Fibroblast of the aortic adventitia (primary cell): ENCODE results near the gene NT5C. TPM values are rescaled to one million over a fixed set of nuclear protein-coding genes. Genes with fewer than 3 reads are reported as not detected.
A peak's percentile ranks its signal among the peaks of the same experiment; 100 is the strongest.

Experiments used
- DNase-seq: peaks from one replicate; pipeline ENCODE4 v3.0.0-alpha.2; 2010; ENCODE audit warnings: low read depth
- H3K4me3 ChIP-seq: 2 replicates; pipeline ENCODE4 v1.5.1; 2011; ENCODE audit warnings: low read depth, mild to moderate bottlenecking, control low read depth, low read length, moderate library complexity
- CTCF ChIP-seq: IDR thresholded peaks from 2 replicates; pipeline ENCODE4 v1.5.1; 2011; ENCODE audit warnings: mild to moderate bottlenecking, low read length, control low read depth, inconsistent platforms; ENCODE audit not compliant: insufficient read depth
- total RNA-seq: library from RNA; depleted of rRNA; stranded (reverse); fragments of >200 nt; gene quantifications from 2 replicates; pipeline ENCODE4 v1.2.3, GENCODE V29; 2012; ENCODE audit warnings: low replicate concordance

The NT5C gene
- total RNA-seq, 1 donor, result 39.8 TPM

DNA sequence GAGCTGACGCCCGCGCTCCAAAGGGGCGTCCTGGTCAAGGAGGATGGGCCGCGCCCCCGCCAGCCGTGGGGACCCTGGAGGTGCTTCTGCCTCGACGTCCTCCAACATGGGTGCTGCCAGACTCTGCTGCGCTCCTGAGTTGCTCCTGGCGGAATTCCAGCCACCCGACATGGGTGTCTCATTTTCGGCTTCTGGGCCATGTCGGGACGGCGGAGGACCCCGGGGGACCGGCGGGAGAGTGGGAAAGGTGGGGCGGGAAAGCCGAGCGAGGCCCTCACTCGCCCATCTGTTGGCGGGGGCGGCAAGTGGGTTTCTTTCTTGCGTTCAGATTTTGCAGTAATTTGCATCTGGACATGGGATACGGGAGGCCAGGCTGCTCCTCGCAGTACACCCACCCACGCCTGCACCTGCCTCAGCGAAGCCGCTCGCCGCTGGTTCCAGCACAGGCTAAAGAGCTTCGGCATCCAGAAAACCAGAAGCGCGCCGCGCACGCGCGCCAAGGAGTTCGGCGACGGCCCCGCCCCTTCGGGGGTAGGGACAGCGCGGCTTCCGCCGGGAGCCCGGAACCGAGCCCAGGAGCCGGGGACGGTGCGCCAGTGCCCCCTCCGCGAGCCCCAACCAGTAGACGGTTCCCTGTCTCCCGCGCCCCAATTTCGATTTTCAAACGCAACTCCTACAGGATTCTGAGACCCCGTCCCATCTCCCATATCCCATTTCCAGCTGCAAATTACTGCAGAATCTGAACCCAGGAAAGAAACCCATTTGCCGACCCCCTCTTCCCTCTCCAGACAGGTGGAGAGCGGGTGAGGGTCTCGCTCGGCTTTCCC, 21.9 kb downstream of the NT5C start, which contains the start of gene ARMC7:
Gene ARMC7 (plus strand): TSS at position 563 of the 827 bp plus-strand sequence. CDS start 320 bp downstream, outside the sequence.
- no peak for TF ChIP-seq CTCF
- H3K4me3 ChIP-seq, result peak within 1 kb of the TSS; percentile 91
- peak; percentile 72 for DNase-seq

DNA sequence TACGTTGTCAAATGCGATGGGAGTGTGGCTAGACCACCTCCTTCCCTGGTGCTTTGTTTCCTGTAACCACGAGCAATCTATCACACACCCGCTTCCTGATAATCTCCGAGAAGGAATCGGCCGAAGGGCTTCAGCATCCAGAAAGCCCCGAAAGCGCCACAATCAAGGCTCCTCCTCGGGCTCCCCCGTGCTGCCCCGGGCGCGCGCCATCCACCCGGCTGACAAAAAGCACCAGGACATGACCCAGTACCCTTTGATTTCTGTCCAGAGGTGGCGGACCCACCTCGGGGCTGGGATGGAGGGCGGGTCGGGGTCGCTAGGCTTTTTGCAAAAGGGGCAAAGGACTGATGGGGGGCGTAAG, 22.5 kb downstream of the NT5C start:
- no peak for DNase-seq
- no peak for TF ChIP-seq CTCF
- peak overlapping the region; percentile 91 for H3K4me3 ChIP-seq

DNA sequence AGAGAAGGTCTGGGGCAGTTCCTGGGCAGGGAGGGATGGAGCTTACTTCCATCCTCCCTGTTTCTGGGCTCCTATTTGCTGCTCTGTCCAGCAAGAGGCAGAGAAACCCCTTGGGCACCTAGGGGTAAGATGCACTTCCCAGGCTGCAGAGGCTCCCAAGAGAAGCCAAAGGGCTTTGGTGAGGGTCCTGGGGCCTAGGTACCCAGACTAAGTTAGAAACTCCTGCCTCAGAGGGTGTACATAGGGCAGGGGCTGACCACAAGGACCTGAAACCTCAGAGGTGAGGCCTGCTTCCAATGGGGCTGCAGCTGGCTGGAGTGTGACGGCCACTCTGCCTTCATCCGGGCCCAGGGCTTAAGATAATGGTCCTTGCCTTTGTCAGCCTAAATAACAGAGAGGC, 23.3 kb downstream of the NT5C start:
- no peak overlapping the region for H3K4me3 ChIP-seq
- TF ChIP-seq CTCF, result no peak
- DNase-seq, result no peak

- no peak overlapping the region for H3K4me3 ChIP-seq
- TF ChIP-seq CTCF, result peak; percentile 93
- DNase-seq, result peak; percentile 36
Observed at GRCh38 chr17:75105126-75106080, 26.1 kb downstream of the NT5C start.

DNA sequence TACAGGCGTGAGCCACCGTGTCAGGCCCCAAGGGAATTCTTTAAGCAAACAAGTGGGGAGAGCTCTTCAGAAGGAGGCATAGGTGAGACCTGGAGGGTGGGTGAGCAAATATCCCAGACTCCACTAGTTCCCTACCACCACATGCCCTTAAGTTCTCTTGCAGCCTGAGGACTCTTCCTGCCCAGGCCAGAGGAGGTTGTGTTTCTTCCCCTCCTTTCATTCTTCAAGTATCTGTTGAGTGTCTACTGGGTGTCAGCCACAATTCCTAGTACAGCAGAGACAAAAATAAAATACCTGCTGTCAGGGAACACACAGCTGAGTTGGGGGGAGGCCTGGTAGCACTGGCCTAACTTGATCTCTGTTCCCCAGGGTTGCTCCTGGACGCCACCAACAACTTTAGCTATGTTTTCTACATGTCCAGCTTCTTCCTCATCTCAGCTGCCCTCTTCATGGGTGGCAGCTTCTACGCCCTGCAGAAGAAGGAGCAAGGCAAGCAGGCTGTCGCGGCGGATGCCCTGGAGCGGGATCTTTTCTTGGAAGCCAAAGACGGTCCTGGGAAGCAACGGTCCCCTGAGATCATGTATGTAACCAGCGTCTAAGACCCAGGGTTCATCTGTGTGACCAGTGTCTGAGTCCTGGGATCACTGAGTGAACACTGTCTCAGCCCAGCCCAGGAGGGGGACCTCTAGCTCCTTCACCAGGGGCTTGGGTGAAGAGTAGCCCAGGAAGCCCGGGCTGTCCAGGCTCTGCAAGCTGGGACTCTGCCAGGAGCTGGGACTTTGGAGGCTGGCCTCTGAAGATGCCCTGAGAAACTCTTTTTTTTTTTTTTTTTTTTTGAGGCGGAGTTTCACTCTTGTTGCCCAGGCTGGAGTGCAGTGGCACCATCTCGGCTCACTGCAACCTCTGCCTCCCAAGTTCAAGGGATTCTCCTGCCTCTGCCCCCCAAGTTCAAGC, 27.7 kb downstream of the NT5C start:
- no peak for DNase-seq

More for the DNA sequence above, 27.7 kb downstream of the NT5C start:
- no peak for TF ChIP-seq CTCF
- H3K4me3 ChIP-seq, result no peak overlapping the region
